ENCODE data around the gene NDST1. TPM values are rescaled to one million over a fixed set of nuclear protein-coding genes. Genes with fewer than 3 reads are reported as not detected.
"Not testable (repeated sequence)": the region's sequence is repeated elsewhere in the genome, so short reads cannot be mapped to it uniquely, and the experiment has no call there.

NDST1 gene
- total RNA-seq, 2 donors from 2014 or later, result 4.0 to 7.8 TPM

- not testable (repeated sequence) for DNase-seq (ENCODE audit: low spot score); H3K9me3 Mint-ChIP-seq; H3K36me3 Mint-ChIP-seq; H3K27me3 Mint-ChIP-seq; H3K4me1 Mint-ChIP-seq (ENCODE audit: low read depth in 2 of 2); ATAC-seq; H3K4me3 Mint-ChIP-seq; H3K27ac Mint-ChIP-seq
These were observed 11.0 kb downstream of the NDST1 start for GRCh38 chr5:150518712-150519559.

GRCh38 chr5:150519560-150519945 lies 11.6 kb downstream of the NDST1 start:
- no peak for ATAC-seq
- DNase-seq (ENCODE audit: low spot score), result no peak
- Mint-ChIP-seq H3K9me3 (no peaks in the 10 kb centered on the region), H3K4me1 (ENCODE audit: low read depth in 2 of 2) (no peaks in the 10 kb centered on the region), H3K27me3 (no peaks in the 10 kb centered on the region), H3K36me3 (no peaks in the 10 kb centered on the region), H3K27ac (no peak overlapping the region), H3K4me3 (no peak overlapping the region)

GRCh38 chr5:150519978-150520377 lies 12.0 kb downstream of the NDST1 start:
- DNase-seq (ENCODE audit: low spot score) (no peak), ATAC-seq (no peak)
- H3K36me3 Mint-ChIP-seq, result no peaks in the 10 kb centered on the region
- no peak overlapping the region for H3K4me3 Mint-ChIP-seq
- no peaks in the 10 kb centered on the region for H3K9me3 Mint-ChIP-seq
- no peaks in the 10 kb centered on the region for H3K27me3 Mint-ChIP-seq
- no peak overlapping the region for H3K27ac Mint-ChIP-seq
- no peaks in the 10 kb centered on the region for H3K4me1 Mint-ChIP-seq (ENCODE audit: low read depth in 2 of 2)

- Mint-ChIP-seq H3K4me3 (no peak overlapping the region), H3K27me3 (no peaks in the 10 kb centered on the region), H3K27ac (no peak overlapping the region), H3K9me3 (no peaks in the 10 kb centered on the region), H3K36me3 (no peaks in the 10 kb centered on the region), H3K4me1 (ENCODE audit: low read depth in 2 of 2) (no peaks in the 10 kb centered on the region)
- ATAC-seq (no peak), DNase-seq (ENCODE audit: low spot score) (no peak)
These were observed 13.0 kb downstream of the NDST1 start for GRCh38 chr5:150520747-150521521.

GRCh38 chr5:150521522-150521817 lies 13.5 kb downstream of the NDST1 start:
- H3K27ac Mint-ChIP-seq, result no peak overlapping the region
- no peak for ATAC-seq

GRCh38 chr5:150521939-150522503 lies 14.1 kb downstream of the NDST1 start:
- Mint-ChIP-seq H3K27me3 (no peaks in the 10 kb centered on the region), H3K36me3 (no peaks in the 10 kb centered on the region), H3K4me1 (ENCODE audit: low read depth in 2 of 2) (peaks cover under 1 to 4% of the 10 kb centered on the region in 2 donors), H3K4me3 (no peak overlapping the region), H3K27ac (no peak overlapping the region), H3K9me3 (no peaks in the 10 kb centered on the region)
- no peak for ATAC-seq
- no peak for DNase-seq (ENCODE audit: low spot score)

More at GRCh38 chr5:150521522-150521817, 13.5 kb downstream of the NDST1 start:
- Mint-ChIP-seq H3K9me3 (no peaks in the 10 kb centered on the region), H3K36me3 (no peaks in the 10 kb centered on the region), H3K27me3 (no peaks in the 10 kb centered on the region), H3K4me3 (no peak overlapping the region), H3K4me1 (ENCODE audit: low read depth in 2 of 2) (peaks cover 0 to under 1% of the 10 kb centered on the region in 2 donors)
- no peak for DNase-seq (ENCODE audit: low spot score)

- H3K27ac Mint-ChIP-seq, result no peak overlapping the region
- ATAC-seq (no peak), DNase-seq (ENCODE audit: low spot score) (no peak)
- H3K4me1 Mint-ChIP-seq (ENCODE audit: low read depth in 2 of 2), result peaks cover 6 to 10% of the 10 kb centered on the region in 2 donors
- H3K36me3 Mint-ChIP-seq, result no peaks in the 10 kb centered on the region
- no peaks in the 10 kb centered on the region for H3K27me3 Mint-ChIP-seq
- H3K9me3 Mint-ChIP-seq, result no peaks in the 10 kb centered on the region
- H3K4me3 Mint-ChIP-seq, result no peak overlapping the region
These were observed 14.8 kb downstream of the NDST1 start for GRCh38 chr5:150522504-150523414.

- Mint-ChIP-seq H3K27me3 (no peaks in the 10 kb centered on the region), H3K9me3 (no peaks in the 10 kb centered on the region), H3K4me3 (no peak overlapping the region), H3K27ac (no peak overlapping the region), H3K36me3 (no peaks in the 10 kb centered on the region), H3K4me1 (ENCODE audit: low read depth in 2 of 2) (peaks cover 6 to 10% of the 10 kb centered on the region in 2 donors)
- ATAC-seq (no peak), DNase-seq (ENCODE audit: low spot score) (no peak)
These were observed 15.8 kb downstream of the NDST1 start for GRCh38 chr5:150523472-150524350.

GRCh38 chr5:150525163-150525562 lies 17.2 kb downstream of the NDST1 start:
- H3K4me3 Mint-ChIP-seq, result no peak overlapping the region
- no peaks in the 10 kb centered on the region for H3K36me3 Mint-ChIP-seq
- no peaks in the 10 kb centered on the region for H3K27me3 Mint-ChIP-seq
- ATAC-seq (no peak), DNase-seq (ENCODE audit: low spot score) (no peak)
- no peak overlapping the region for H3K27ac Mint-ChIP-seq
- H3K4me1 Mint-ChIP-seq (ENCODE audit: low read depth in 2 of 2), result peaks cover 6 to 10% of the 10 kb centered on the region in 2 donors
- no peaks in the 10 kb centered on the region for H3K9me3 Mint-ChIP-seq

- H3K27ac Mint-ChIP-seq, result no peak overlapping the region
- H3K9me3 Mint-ChIP-seq, result no peaks in the 10 kb centered on the region
- H3K36me3 Mint-ChIP-seq, result no peaks in the 10 kb centered on the region
- ATAC-seq, result no peak
- no peaks in the 10 kb centered on the region for H3K27me3 Mint-ChIP-seq
- DNase-seq (ENCODE audit: low spot score), result no peak
- H3K4me3 Mint-ChIP-seq, result no peak overlapping the region
- peaks cover 6 to 10% of the 10 kb centered on the region in 2 donors for H3K4me1 Mint-ChIP-seq (ENCODE audit: low read depth in 2 of 2)
These were observed 17.9 kb downstream of the NDST1 start for GRCh38 chr5:150525781-150526180.

GRCh38 chr5:150527038-150527437 lies 19.1 kb downstream of the NDST1 start:
- no peak overlapping the region for H3K4me3 Mint-ChIP-seq
- ATAC-seq, result peak in 1 of 2 donors; percentile 66
- no peaks in the 10 kb centered on the region for H3K9me3 Mint-ChIP-seq
- no peaks in the 10 kb centered on the region for H3K36me3 Mint-ChIP-seq
- no peaks in the 10 kb centered on the region for H3K27me3 Mint-ChIP-seq
- no peak for DNase-seq (ENCODE audit: low spot score)
- H3K4me1 Mint-ChIP-seq (ENCODE audit: low read depth in 2 of 2), result peaks cover 6 to 10% of the 10 kb centered on the region in 2 donors
- H3K27ac Mint-ChIP-seq, result no peak overlapping the region

- no peak overlapping the region for H3K4me3 Mint-ChIP-seq
- H3K27ac Mint-ChIP-seq, result no peak overlapping the region
- ATAC-seq (no peak), DNase-seq (ENCODE audit: low spot score) (no peak)
- no peaks in the 10 kb centered on the region for H3K27me3 Mint-ChIP-seq
- H3K9me3 Mint-ChIP-seq, result no peaks in the 10 kb centered on the region
- peaks cover 6 to 10% of the 10 kb centered on the region in 2 donors for H3K4me1 Mint-ChIP-seq (ENCODE audit: low read depth in 2 of 2)
- no peaks in the 10 kb centered on the region for H3K36me3 Mint-ChIP-seq
These were observed 19.9 kb downstream of the NDST1 start for GRCh38 chr5:150527808-150528207.

Data from natural killer cell treated with Interleukin-12 subunit alpha and Interleukin-12 subunit beta and Interleukin-15 and Interleukin-18, amount 100 ng/mL, for 72 hours (primary cell).